KMS-11 (cell line): Measurements from ENCODE around the gene SLC35G1.

Experiments
- H2AFZ ChIP-seq: fragments of 200-600 bp; sonication (generic); 2 replicates; pipeline ENCODE4 v1.6.1; 2016; ENCODE audit warnings: antibody characterized with exemption, mixed run types, low read depth
- H3K27ac ChIP-seq: fragments of 200-600 bp; sonication (generic); 2 replicates; pipeline ENCODE4 v1.6.1; 2016; ENCODE audit warnings: mild to moderate bottlenecking, mixed run types
- H3K27me3 ChIP-seq: fragments of 200-600 bp; sonication (generic); 2 replicates; pipeline ENCODE4 v1.6.1; 2017; ENCODE audit warnings: mild to moderate bottlenecking, low read depth, mixed run types, moderate library complexity; ENCODE audit not compliant: insufficient read depth
- H3K36me3 ChIP-seq: fragments of 200-600 bp; sonication (generic); 2 replicates; pipeline ENCODE4 v1.6.1; 2017; ENCODE audit warnings: mild to moderate bottlenecking, mixed run types; ENCODE audit not compliant: insufficient read depth
- H3K4me1 ChIP-seq: fragments of 200-600 bp; sonication (generic); 2 replicates; pipeline ENCODE4 v1.6.1; 2016; ENCODE audit warnings: mild to moderate bottlenecking, low read depth, mixed run types; ENCODE audit not compliant: poor library complexity, severe bottlenecking
- H3K4me2 ChIP-seq: fragments of 200-600 bp; sonication (generic); 2 replicates; pipeline ENCODE4 v1.7.0; 2016; ENCODE audit warnings: mild to moderate bottlenecking, mixed run types
- H3K4me3 ChIP-seq: fragments of 200-600 bp; sonication (generic); IDR thresholded peaks from 2 replicates; pipeline ENCODE4 v1.6.1; 2017; ENCODE audit warnings: low read depth, low read length, mixed read lengths; ENCODE audit not compliant: insufficient read depth
- H3K79me2 ChIP-seq: fragments of 200-600 bp; sonication (generic); 2 replicates; pipeline ENCODE4 v1.6.1; 2016; ENCODE audit warnings: low read depth, mixed run types; ENCODE audit not compliant: insufficient read depth
- H3K9ac ChIP-seq: fragments of 200-600 bp; sonication (generic); 2 replicates; pipeline ENCODE4 v1.6.1; 2016; ENCODE audit warnings: mild to moderate bottlenecking, mixed run types
- H4K20me1 ChIP-seq: fragments of 200-600 bp; sonication (generic); 2 replicates; pipeline ENCODE4 v1.6.1; 2016; ENCODE audit warnings: mild to moderate bottlenecking, mixed run types; ENCODE audit not compliant: insufficient read depth
- TF ChIP-seq, protein P1 (sequence below): fragments of 200-600 bp; sonication (generic); conservative IDR thresholded peaks from 2 replicates; pipeline ENCODE4 v1.6.1; 2017; ENCODE audit warnings: low read depth, mild to moderate bottlenecking, antibody characterized with exemption, low read length, moderate library complexity, mixed read lengths

Gene SLC35G1

DNA sequence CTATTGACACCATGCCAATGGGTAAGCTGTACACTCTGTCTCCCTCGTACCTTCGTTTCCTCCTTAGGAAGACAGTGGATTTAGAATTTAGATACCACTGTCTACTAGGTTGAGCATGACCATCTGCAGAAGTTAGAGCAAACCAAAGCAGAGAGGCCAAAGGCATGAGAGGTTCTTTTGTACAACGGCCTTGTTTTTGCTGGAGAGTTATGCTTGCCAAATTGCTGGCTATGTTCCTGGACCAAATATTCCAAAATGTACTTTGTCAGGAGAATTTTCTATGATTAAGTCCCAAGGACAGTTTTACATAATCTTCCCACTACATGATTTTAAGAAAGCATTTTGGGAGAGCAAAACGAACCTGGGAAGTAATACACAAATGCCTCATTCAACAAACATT is 52.0 kb downstream of the SLC35G1 start:
- no peak overlapping the region for H3K27ac ChIP-seq
- H3K4me1 ChIP-seq = no peaks in the 10 kb centered on the region
- no peak overlapping the region for H3K4me3 ChIP-seq
- TF ChIP-seq, protein P1, sequence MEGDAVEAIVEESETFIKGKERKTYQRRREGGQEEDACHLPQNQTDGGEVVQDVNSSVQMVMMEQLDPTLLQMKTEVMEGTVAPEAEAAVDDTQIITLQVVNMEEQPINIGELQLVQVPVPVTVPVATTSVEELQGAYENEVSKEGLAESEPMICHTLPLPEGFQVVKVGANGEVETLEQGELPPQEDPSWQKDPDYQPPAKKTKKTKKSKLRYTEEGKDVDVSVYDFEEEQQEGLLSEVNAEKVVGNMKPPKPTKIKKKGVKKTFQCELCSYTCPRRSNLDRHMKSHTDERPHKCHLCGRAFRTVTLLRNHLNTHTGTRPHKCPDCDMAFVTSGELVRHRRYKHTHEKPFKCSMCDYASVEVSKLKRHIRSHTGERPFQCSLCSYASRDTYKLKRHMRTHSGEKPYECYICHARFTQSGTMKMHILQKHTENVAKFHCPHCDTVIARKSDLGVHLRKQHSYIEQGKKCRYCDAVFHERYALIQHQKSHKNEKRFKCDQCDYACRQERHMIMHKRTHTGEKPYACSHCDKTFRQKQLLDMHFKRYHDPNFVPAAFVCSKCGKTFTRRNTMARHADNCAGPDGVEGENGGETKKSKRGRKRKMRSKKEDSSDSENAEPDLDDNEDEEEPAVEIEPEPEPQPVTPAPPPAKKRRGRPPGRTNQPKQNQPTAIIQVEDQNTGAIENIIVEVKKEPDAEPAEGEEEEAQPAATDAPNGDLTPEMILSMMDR = no peak
- no peaks in the 10 kb centered on the region for H4K20me1 ChIP-seq
- H3K36me3 ChIP-seq = no peaks in the 10 kb centered on the region
- no peak overlapping the region for H3K9ac ChIP-seq
- H2AFZ ChIP-seq = no peak overlapping the region
- H3K27me3 ChIP-seq = no peaks in the 10 kb centered on the region
- H3K79me2 ChIP-seq = no peaks in the 10 kb centered on the region
- no peak overlapping the region for H3K4me2 ChIP-seq

DNA sequence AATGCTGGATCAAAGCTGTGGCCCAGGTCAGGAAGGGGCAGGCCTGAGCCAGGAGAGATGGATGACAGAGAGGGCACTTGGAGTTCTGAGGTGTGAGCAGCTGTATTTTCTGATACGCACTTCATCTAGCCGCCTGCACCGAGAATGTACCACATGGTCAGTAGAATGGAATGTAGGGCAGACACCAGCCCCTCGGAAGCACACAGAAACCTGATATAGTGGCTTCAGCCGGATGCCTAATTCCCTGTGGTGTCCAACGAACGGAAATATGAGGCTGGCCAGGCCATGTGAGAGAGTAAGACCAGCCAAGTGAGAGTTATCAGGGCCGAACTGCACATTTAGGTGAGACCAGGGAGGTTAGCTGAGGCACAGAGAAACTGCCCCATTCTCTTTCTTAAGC is 53.3 kb downstream of the SLC35G1 start:
- no peaks in the 10 kb centered on the region for H3K27me3 ChIP-seq
- no peak overlapping the region for H3K27ac ChIP-seq

DNA sequence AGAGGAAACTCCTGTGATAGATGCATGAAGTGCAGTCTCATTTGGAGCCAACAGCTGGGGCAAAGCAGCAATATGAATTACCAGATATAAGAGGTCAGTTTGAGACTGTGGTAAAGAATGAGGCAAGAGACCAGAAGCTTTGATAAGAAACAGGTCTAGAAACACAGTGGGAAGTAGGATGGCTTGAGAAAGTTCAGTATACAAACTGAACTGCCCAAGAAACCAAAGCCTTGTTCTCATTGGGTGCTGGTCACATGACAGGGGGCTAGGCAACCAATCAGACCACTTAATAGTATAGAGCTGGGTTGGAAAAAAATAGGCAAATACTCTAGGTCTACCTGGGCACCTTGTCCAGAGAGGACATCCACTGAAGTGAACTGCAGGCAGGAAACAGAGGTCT is 53.7 kb downstream of the SLC35G1 start:
- TF ChIP-seq, protein P1 = no peak
- no peak overlapping the region for H3K9ac ChIP-seq

More for the DNA sequence above, 53.3 kb downstream of the SLC35G1 start:
- H3K36me3 ChIP-seq = no peaks in the 10 kb centered on the region
- no peaks in the 10 kb centered on the region for H3K4me1 ChIP-seq
- no peak overlapping the region for H2AFZ ChIP-seq
- no peak overlapping the region for H3K4me2 ChIP-seq
- no peaks in the 10 kb centered on the region for H3K79me2 ChIP-seq
- H3K4me3 ChIP-seq = no peak overlapping the region
- TF ChIP-seq, protein P1 = no peak
- H3K9ac ChIP-seq = no peak overlapping the region
- no peaks in the 10 kb centered on the region for H4K20me1 ChIP-seq

DNA sequence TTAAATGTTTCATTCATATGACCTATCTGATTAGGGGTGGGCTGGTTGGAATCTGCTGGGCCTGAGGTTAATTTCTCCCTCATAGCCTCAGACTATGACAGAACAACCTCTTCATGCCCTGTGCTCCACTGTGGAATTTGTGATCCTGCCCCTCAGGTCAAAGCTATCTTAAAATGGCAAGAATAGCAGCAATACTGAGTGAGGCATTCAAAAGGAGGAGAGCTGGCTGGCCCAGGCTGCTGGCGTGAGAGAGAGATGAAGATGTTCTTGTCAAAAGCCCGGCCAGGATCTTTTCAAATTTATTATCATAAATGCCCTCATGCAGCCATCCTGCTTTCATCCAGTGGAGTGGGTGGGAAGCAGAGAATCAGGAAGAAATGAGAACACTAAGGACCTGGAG is 58.1 kb downstream of the SLC35G1 start:
- no peak overlapping the region for H3K4me2 ChIP-seq
- H3K9ac ChIP-seq = no peak overlapping the region
- H3K79me2 ChIP-seq = no peaks in the 10 kb centered on the region
- no peak overlapping the region for H2AFZ ChIP-seq
- no peak overlapping the region for H3K4me3 ChIP-seq
- H3K36me3 ChIP-seq = no peaks in the 10 kb centered on the region
- H4K20me1 ChIP-seq = no peaks in the 10 kb centered on the region
- TF ChIP-seq, protein P1 = no peak
- no peaks in the 10 kb centered on the region for H3K27me3 ChIP-seq
- H3K27ac ChIP-seq = no peak overlapping the region
- H3K4me1 ChIP-seq = no peaks in the 10 kb centered on the region

More for the DNA sequence above, 53.7 kb downstream of the SLC35G1 start:
- no peaks in the 10 kb centered on the region for H3K4me1 ChIP-seq
- H3K27me3 ChIP-seq = no peaks in the 10 kb centered on the region
- H3K79me2 ChIP-seq = no peaks in the 10 kb centered on the region
- no peaks in the 10 kb centered on the region for H3K36me3 ChIP-seq
- no peak overlapping the region for H2AFZ ChIP-seq
- no peak overlapping the region for H3K4me2 ChIP-seq
- no peak overlapping the region for H3K4me3 ChIP-seq
- H3K27ac ChIP-seq = no peak overlapping the region
- no peaks in the 10 kb centered on the region for H4K20me1 ChIP-seq
